GM12878 (cell line): ENCODE data around the gene UQCR10. TPM values are rescaled to one million over a fixed set of nuclear protein-coding genes. Genes with fewer than 3 reads are reported as not detected.

Source experiments
- ATAC-seq: fragments of 200-7000 bp; cut with Tn5 transposase; 3 replicates; pipeline ENCODE4 v1.9.1; 2020; ENCODE audit warnings: mild to moderate bottlenecking, moderate library complexity
- BruUV-seq: library from RNA; stranded (reverse); fragments of 400-500 nt; replicated peaks from 2 replicates; lab custom pipeline; 2021; lab: Mats Ljungman, UMichigan
- CTCF ChIA-PET: fragments of 300-600 bp; sonication (Branson Sonifier 250); formaldehyde crosslinking; extraction: SDS; loops from one replicate; lab custom pipeline; 2021; ENCODE audit warnings: inconsistent platforms; lab: Yijun Ruan, JAX
- POLR2A ChIA-PET: fragments of 350-600 bp; formaldehyde crosslinking; extraction: SDS; loops from one replicate; lab custom pipeline; 2021; ENCODE audit warnings: inconsistent platforms; lab: Charles Lee
- RAD21 ChIA-PET: fragments of 300-600 bp; sonication (Branson Sonifier 250); formaldehyde crosslinking; loops from one replicate; lab custom pipeline; 2023; ENCODE audit warnings: antibody characterized with exemption; ENCODE audit not compliant: unreplicated experiment; lab: Charles Lee
- SMC1A ChIA-PET: fragments of 300-600 bp; sonication (Branson Sonifier 250); formaldehyde crosslinking; loops from one replicate; lab custom pipeline; 2023; ENCODE audit not compliant: unreplicated experiment, uncharacterized antibody; lab: Charles Lee
- DNase-seq: peaks from one replicate; pipeline ENCODE4 v3.0.0-alpha.2; 2011; ENCODE audit warnings: low read depth, low spot score
- FAIRE-seq: peaks from 3 replicates; lab custom pipeline; 2011; peaks lifted over from hg19 to GRCh38; lab: Jason Lieb, UNC
- H2AFZ ChIP-seq: 2 replicates; pipeline ENCODE4 v1.6.0; 2011; ENCODE audit warnings: low read depth, low read length, control low read depth; ENCODE audit not compliant: control insufficient read depth
- H3K27ac ChIP-seq: 2 replicates; pipeline ENCODE4 v1.5.1; 2011; ENCODE audit warnings: control low read depth; ENCODE audit not compliant: control insufficient read depth, insufficient read depth
- H3K27me3 ChIP-seq, 2 experiments: replicated peaks in 1 of 2; 2 replicates each; pipeline versions ENCODE4 v1.6.0 to v1.6.1; 2011; ENCODE audit warnings: low read length in 1 of 2; ENCODE audit not compliant: control insufficient read depth in 2 of 2, insufficient read depth in 2 of 2
- H3K36me3 ChIP-seq, 2 experiments: 2 replicates each; pipeline ENCODE4 v1.5.1; 2011; ENCODE audit warnings: low read length in 1 of 2; ENCODE audit not compliant: control insufficient read depth in 2 of 2, insufficient read depth in 2 of 2
- H3K4me1 ChIP-seq: 2 replicates; pipeline ENCODE4 v1.6.1; 2011; ENCODE audit warnings: mild to moderate bottlenecking, low read length, moderate library complexity, mixed read lengths; ENCODE audit not compliant: control insufficient read depth, insufficient read depth
- H3K4me2 ChIP-seq: 2 replicates; pipeline ENCODE4 v1.6.0; 2011; ENCODE audit warnings: control low read depth; ENCODE audit not compliant: control insufficient read depth, insufficient read depth
- H3K4me3 ChIP-seq: fragments of 200-600 bp; sonication (generic); 2 replicates; pipeline ENCODE4 v1.5.1; 2016
- H3K79me2 ChIP-seq: 2 replicates; pipeline ENCODE4 v1.6.0; 2011; ENCODE audit warnings: low read length; ENCODE audit not compliant: control insufficient read depth, insufficient read depth
- H3K9ac ChIP-seq: 2 replicates; pipeline ENCODE4 v1.8.0; 2011; ENCODE audit warnings: low read length, control low read depth, mixed read lengths; ENCODE audit not compliant: control insufficient read depth, insufficient read depth
- H3K9me3 ChIP-seq: replicated peaks from 3 replicates; pipeline ENCODE4 v1.5.1; 2011; ENCODE audit warnings: mild to moderate bottlenecking, low read length; ENCODE audit not compliant: control insufficient read depth, insufficient read depth
- H4K20me1 ChIP-seq: 2 replicates; pipeline ENCODE4 v1.6.0; 2011; ENCODE audit not compliant: control insufficient read depth, insufficient read depth
- CREB1 ChIP-seq: IDR thresholded peaks from 2 replicates; pipeline ENCODE4 v1.6.1; 2012; ENCODE audit warnings: low read depth, mild to moderate bottlenecking, inconsistent platforms
- DPF2 ChIP-seq: fragments of 450-650 bp; IDR thresholded peaks from 2 replicates; pipeline ENCODE4 v1.6.1; 2017; ENCODE audit warnings: mild to moderate bottlenecking
- EP300 ChIP-seq, 2 experiments: fragments of 150-350 bp in 1 of 2; IDR thresholded peaks; 2 replicates each; pipeline ENCODE4 v1.6.1; 2011 to 2012; ENCODE audit warnings: low read depth in 2 of 2, low read length in 2 of 2, borderline replicate concordance in 1 of 2, improper control_type of control experiment in 1 of 2, inconsistent platforms in 1 of 2; ENCODE audit not compliant: control insufficient read depth in 1 of 2
- FOXK2 ChIP-seq: fragments of 450-650 bp; IDR thresholded peaks from 2 replicates; pipeline ENCODE4 v1.6.1; 2017; ENCODE audit warnings: mild to moderate bottlenecking, moderate library complexity
- HDAC2 ChIP-seq: fragments of 200-600 bp; sonication (generic); IDR thresholded peaks from 2 replicates; pipeline ENCODE4 v1.6.1; 2017
- KDM1A ChIP-seq: fragments of 200-600 bp; sonication (generic); IDR thresholded peaks from 2 replicates; pipeline ENCODE4 v1.6.1; 2016; ENCODE audit warnings: borderline replicate concordance
- RAD51 ChIP-seq: fragments of 450-650 bp; IDR thresholded peaks from 2 replicates; pipeline ENCODE4 v1.6.1; 2016; ENCODE audit warnings: moderate library complexity, mild to moderate bottlenecking, inconsistent platforms
- SMC3 ChIP-seq: IDR thresholded peaks from 2 replicates; pipeline ENCODE4 v1.6.1; 2011; ENCODE audit warnings: low read length, improper control_type of control experiment, borderline replicate concordance
- SREBF2 ChIP-seq: IDR thresholded peaks from 2 replicates; pipeline ENCODE4 v1.6.1; 2012; ENCODE audit warnings: mild to moderate bottlenecking, low read length
- STAT3 ChIP-seq: IDR thresholded peaks from 2 replicates; pipeline ENCODE4 v1.6.1; 2011; ENCODE audit warnings: low read depth, low read length, improper control_type of control experiment
- TARDBP ChIP-seq: IDR thresholded peaks from 2 replicates; pipeline ENCODE4 v1.6.1; 2016; ENCODE audit warnings: borderline replicate concordance
- TCF12 ChIP-seq: IDR thresholded peaks from 2 replicates; pipeline ENCODE4 v1.6.1; 2011; ENCODE audit warnings: low read depth, mild to moderate bottlenecking, low read length
- ZNF622 ChIP-seq: fragments of 450-650 bp; IDR thresholded peaks from 2 replicates; pipeline ENCODE4 v1.6.1; 2017; ENCODE audit warnings: mild to moderate bottlenecking, inconsistent platforms
- WGBS: methylation state at CpG from one replicate; pipeline ENCODE4 v1.1.6; 2016; ENCODE audit warnings: low lambda C conversion rate; ENCODE audit not compliant: insufficient replicate concordance, insufficient coverage; ENCODE audit errors: missing lambda C conversion rate; 5-methylcytosine and 5-hydroxymethylcytosine counted together
- in situ Hi-C: fragments of 300-500 bp; cut with MboI; formaldehyde crosslinking; loops from 9 replicates; pipeline ENCODE4 v1.14.3; 2018; ENCODE audit warnings: mixed read lengths
- intact Hi-C: fragments of 100-400 bp; cut with micrococcal nuclease; formaldehyde crosslinking; loops from one replicate; pipeline ENCODE4 v1.14.2; 2022; ENCODE audit not compliant: unreplicated experiment
- polyA plus RNA-seq, 11 experiments: library from polyadenylated mRNA; depleted of rRNA in 4 of 11; unstranded in 6 of 11; stranded (reverse) in 5 of 11; fragments of >200 nt; fragmentation: Nextera tagmentation in 4 of 11; fragmentation: Illumina TruSeq in 1 of 11; extraction: Ambion mirVana in 4 of 11; extraction: Trizol in 1 of 11; gene quantifications; 1 replicate in 1 of 11; 2 replicates in 10 of 11; pipeline versions ENCODE4 v1.2.1 to v1.2.3, GENCODE V29; 2011 to 2016; ENCODE audit warnings: inconsistent platforms in 2 of 11, missing spikeins in 2 of 11, low read depth in 1 of 11
- total RNA-seq, 4 experiments: library from RNA; depleted of rRNA in 3 of 4; stranded (reverse); fragments of >200 nt in 3 of 4; fragmentation: Illumina TruSeq in 1 of 4; extraction: Trizol in 1 of 4; gene quantifications; 2 replicates each; pipeline versions ENCODE4 v1.2.1 to v1.2.3, GENCODE V29; 2013 to 2021
- TF ChIP-seq, protein P1 (sequence below): fragments of 450-650 bp; IDR thresholded peaks from 2 replicates; pipeline ENCODE4 v1.6.1; 2016; ENCODE audit warnings: mild to moderate bottlenecking
- TF ChIP-seq, protein P2 (sequence below): fragments of 450-650 bp; IDR thresholded peaks from 2 replicates; pipeline ENCODE4 v1.6.1; 2017; ENCODE audit warnings: low read depth, mild to moderate bottlenecking, moderate library complexity
- TF ChIP-seq, protein P3 (sequence below): fragments of 450-650 bp; conservative IDR thresholded peaks from 2 replicates; pipeline ENCODE4 v1.6.1; 2017; ENCODE audit warnings: mild to moderate bottlenecking, moderate library complexity

The UQCR10 gene
- total and polyA plus RNA-seq, 10 of the 15 experiments (the other 5 are each of a cell fraction or from before 2014, with no cell fraction given) = 144 to 1,021 (median 214) TPM

- TF ChIP-seq STAT3 (no peak), SREBF2 (no peak), FOXK2 (no peak), SMC3 (no peak)
- TF ChIP-seq, protein P1, sequence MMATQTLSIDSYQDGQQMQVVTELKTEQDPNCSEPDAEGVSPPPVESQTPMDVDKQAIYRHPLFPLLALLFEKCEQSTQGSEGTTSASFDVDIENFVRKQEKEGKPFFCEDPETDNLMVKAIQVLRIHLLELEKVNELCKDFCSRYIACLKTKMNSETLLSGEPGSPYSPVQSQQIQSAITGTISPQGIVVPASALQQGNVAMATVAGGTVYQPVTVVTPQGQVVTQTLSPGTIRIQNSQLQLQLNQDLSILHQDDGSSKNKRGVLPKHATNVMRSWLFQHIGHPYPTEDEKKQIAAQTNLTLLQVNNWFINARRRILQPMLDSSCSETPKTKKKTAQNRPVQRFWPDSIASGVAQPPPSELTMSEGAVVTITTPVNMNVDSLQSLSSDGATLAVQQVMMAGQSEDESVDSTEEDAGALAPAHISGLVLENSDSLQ = no peak
These were observed 39.0 kb downstream of the UQCR10 start (continued) for GRCh38 chr22:29806196-29806595.

DNA sequence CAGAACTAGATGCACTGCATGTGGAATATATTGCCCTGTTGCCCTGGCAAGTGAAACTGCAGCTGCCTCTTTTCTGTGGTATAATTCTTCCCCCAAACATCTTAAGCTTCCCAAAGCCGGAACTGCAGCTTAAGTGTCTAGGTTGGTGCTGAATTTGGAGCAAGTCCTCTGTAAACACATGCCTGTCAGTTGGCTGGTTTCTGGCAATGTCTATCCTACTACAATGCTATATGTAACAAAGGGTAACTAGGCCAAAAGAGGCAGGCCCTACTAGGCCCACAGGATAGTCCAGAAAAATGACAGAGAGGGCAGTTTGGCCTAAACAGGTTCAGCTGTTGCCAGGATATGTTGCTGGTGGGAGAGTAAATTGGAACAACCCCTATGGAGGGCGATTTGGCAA, 43.0 kb downstream of the UQCR10 start:
- Histone ChIP-seq H3K4me3 (no peak overlapping the region), H3K36me3 (peaks cover 21 to 47% of the 10 kb centered on the region in 2 experiments), H3K4me1 (no peaks in the 10 kb centered on the region), H3K9me3 (no peaks in the 10 kb centered on the region), H3K9ac (no peak overlapping the region), H4K20me1 (no peaks in the 10 kb centered on the region), H3K27me3 (no peaks in the 10 kb centered on the region), H2AFZ (no peak overlapping the region), H3K4me2 (no peak overlapping the region), H3K79me2 (no peaks in the 10 kb centered on the region), H3K27ac (no peak overlapping the region)
- RAD21 ChIA-PET = no interaction called here
- ATAC-seq = no peak
- FAIRE-seq = no peak
- no TSS peak for BruUV-seq
- no peak for DNase-seq
- POLR2A ChIA-PET = no interaction called here
- WGBS = 98% methylated on average over 2 of the region's 2 CpGs
- TF ChIP-seq, protein P2, sequence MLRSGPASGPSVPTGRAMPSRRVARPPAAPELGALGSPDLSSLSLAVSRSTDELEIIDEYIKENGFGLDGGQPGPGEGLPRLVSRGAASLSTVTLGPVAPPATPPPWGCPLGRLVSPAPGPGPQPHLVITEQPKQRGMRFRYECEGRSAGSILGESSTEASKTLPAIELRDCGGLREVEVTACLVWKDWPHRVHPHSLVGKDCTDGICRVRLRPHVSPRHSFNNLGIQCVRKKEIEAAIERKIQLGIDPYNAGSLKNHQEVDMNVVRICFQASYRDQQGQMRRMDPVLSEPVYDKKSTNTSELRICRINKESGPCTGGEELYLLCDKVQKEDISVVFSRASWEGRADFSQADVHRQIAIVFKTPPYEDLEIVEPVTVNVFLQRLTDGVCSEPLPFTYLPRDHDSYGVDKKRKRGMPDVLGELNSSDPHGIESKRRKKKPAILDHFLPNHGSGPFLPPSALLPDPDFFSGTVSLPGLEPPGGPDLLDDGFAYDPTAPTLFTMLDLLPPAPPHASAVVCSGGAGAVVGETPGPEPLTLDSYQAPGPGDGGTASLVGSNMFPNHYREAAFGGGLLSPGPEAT = no peak
- TF ChIP-seq ZNF622 (no peak), RAD51 (no peak), KDM1A (no peak), HDAC2 (no peak), TARDBP (no peak), TCF12 (no peak), EP300 (IDR thresholded peaks at IDR 0.05; ENCODE audit: borderline replicate concordance in 1 of 2, control insufficient read depth in 1 of 2, low read depth in 2 of 2, low read length in 2 of 2) (no peak), DPF2 (no peak), CREB1 (no peak)
- TF ChIP-seq, protein P3, sequence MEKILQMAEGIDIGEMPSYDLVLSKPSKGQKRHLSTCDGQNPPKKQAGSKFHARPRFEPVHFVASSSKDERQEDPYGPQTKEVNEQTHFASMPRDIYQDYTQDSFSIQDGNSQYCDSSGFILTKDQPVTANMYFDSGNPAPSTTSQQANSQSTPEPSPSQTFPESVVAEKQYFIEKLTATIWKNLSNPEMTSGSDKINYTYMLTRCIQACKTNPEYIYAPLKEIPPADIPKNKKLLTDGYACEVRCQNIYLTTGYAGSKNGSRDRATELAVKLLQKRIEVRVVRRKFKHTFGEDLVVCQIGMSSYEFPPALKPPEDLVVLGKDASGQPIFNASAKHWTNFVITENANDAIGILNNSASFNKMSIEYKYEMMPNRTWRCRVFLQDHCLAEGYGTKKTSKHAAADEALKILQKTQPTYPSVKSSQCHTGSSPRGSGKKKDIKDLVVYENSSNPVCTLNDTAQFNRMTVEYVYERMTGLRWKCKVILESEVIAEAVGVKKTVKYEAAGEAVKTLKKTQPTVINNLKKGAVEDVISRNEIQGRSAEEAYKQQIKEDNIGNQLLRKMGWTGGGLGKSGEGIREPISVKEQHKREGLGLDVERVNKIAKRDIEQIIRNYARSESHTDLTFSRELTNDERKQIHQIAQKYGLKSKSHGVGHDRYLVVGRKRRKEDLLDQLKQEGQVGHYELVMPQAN = no peak
- SMC1A ChIA-PET = no interaction called here
- in situ Hi-C loops = no loop called here
- CTCF ChIA-PET = no interaction called here
- intact Hi-C loops = no loop called here
